GM12878 (cell line): ENCODE measurements around the gene RGS1.

Source experiments
- CBX3 ChIP-seq: fragments of 200-600 bp; sonication (generic); IDR thresholded peaks from 2 replicates; pipeline ENCODE4 v1.6.1; 2016; ENCODE audit warnings: low read depth, borderline replicate concordance
- ESRRA ChIP-seq: IDR thresholded peaks from 2 replicates; pipeline ENCODE4 v1.6.1; 2012; ENCODE audit warnings: mild to moderate bottlenecking, low read length, improper control_type of control experiment
- POLR2A ChIP-seq: IDR thresholded peaks from 2 replicates; pipeline ENCODE4 v1.6.1; 2011; ENCODE audit warnings: low read depth, mild to moderate bottlenecking, low read length
- SMC3 ChIP-seq: IDR thresholded peaks from 2 replicates; pipeline ENCODE4 v1.6.1; 2011; ENCODE audit warnings: low read length, improper control_type of control experiment, borderline replicate concordance
- SP1 ChIP-seq: IDR thresholded peaks from one replicate; pipeline ENCODE4 v1.6.1; 2011; ENCODE audit warnings: low read depth, low read length
- TF ChIP-seq, protein P1 (sequence below), 3 experiments: IDR thresholded peaks in 2 of 3; conservative IDR thresholded peaks in 1 of 3; 2 replicates each; pipeline ENCODE4 v1.5.1; 2011; ENCODE audit warnings: low read depth in 3 of 3, low read length in 3 of 3, mild to moderate bottlenecking in 3 of 3, control low read depth in 2 of 3, moderate library complexity in 2 of 3, inconsistent platforms in 1 of 3, mixed read lengths in 1 of 3; ENCODE audit not compliant: control insufficient read depth in 2 of 3, insufficient read depth in 1 of 3; ENCODE audit errors: extremely low read depth in 1 of 3
- TF ChIP-seq, protein P2 (sequence below): IDR thresholded peaks from 2 replicates; pipeline ENCODE4 v1.6.1; 2011; ENCODE audit warnings: mild to moderate bottlenecking, low read depth, low read length, moderate library complexity; ENCODE audit not compliant: insufficient replicate concordance
- TF ChIP-seq, protein P3 (sequence below): IDR thresholded peaks from 2 replicates; pipeline ENCODE4 v1.6.1; 2011; ENCODE audit warnings: low read depth, low read length, improper control_type of control experiment, borderline replicate concordance
- TF ChIP-seq, protein P4 (sequence below): IDR thresholded peaks from 2 replicates; pipeline ENCODE4 v1.6.1; 2012; ENCODE audit warnings: mild to moderate bottlenecking, low read depth, low read length
- TF ChIP-seq, protein P5 (sequence below): IDR thresholded peaks from 2 replicates; pipeline ENCODE4 v1.6.1; 2011; ENCODE audit warnings: borderline replicate concordance, low read depth, mild to moderate bottlenecking, moderate library complexity, mixed read lengths, low read length; ENCODE audit not compliant: insufficient read depth; ENCODE audit errors: extremely low read length
- TF ChIP-seq, protein P6 (sequence below): IDR thresholded peaks from 2 replicates; pipeline ENCODE4 v1.6.1; 2012; ENCODE audit warnings: low read depth, low read length, improper control_type of control experiment

DNA sequence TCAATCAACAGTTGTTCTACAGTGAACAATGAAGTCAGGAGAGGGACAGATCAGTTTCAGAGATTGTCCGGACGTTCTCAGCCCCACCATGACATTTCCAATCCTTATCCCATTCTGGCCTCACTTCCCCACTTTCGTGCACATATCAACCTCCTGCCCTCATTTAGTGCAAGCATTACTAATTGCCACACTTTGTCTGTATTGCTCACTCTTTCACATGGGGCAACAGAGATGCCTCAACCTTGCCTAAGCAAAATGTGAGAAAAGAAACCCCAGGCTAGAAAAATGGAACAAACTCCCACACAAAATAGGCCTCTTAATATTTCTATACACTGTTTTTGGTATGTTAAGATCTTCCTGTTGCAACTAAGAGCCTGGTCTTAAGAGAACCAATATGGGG is 8.9 kb upstream of the RGS1 start:
- TF ChIP-seq, protein P1, sequence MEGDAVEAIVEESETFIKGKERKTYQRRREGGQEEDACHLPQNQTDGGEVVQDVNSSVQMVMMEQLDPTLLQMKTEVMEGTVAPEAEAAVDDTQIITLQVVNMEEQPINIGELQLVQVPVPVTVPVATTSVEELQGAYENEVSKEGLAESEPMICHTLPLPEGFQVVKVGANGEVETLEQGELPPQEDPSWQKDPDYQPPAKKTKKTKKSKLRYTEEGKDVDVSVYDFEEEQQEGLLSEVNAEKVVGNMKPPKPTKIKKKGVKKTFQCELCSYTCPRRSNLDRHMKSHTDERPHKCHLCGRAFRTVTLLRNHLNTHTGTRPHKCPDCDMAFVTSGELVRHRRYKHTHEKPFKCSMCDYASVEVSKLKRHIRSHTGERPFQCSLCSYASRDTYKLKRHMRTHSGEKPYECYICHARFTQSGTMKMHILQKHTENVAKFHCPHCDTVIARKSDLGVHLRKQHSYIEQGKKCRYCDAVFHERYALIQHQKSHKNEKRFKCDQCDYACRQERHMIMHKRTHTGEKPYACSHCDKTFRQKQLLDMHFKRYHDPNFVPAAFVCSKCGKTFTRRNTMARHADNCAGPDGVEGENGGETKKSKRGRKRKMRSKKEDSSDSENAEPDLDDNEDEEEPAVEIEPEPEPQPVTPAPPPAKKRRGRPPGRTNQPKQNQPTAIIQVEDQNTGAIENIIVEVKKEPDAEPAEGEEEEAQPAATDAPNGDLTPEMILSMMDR (IDR thresholded peaks at IDR 0.05 in 2 of 3, conservative IDR thresholded peaks at IDR 0.05 in 1 of 3; ENCODE audit: control insufficient read depth in 2 of 3, extremely low read depth in 1 of 3, insufficient read depth in 1 of 3, low read depth in 3 of 3, low read length in 3 of 3): no peak
- TF ChIP-seq SMC3 (no peak), ESRRA (no peak), SP1 (no peak), CBX3 (no peak), POLR2A (no peak)
- TF ChIP-seq, protein P2, sequence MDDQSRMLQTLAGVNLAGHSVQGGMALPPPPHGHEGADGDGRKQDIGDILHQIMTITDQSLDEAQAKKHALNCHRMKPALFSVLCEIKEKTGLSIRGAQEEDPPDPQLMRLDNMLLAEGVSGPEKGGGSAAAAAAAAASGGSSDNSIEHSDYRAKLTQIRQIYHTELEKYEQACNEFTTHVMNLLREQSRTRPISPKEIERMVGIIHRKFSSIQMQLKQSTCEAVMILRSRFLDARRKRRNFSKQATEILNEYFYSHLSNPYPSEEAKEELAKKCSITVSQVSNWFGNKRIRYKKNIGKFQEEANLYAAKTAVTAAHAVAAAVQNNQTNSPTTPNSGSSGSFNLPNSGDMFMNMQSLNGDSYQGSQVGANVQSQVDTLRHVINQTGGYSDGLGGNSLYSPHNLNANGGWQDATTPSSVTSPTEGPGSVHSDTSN: no peak
- TF ChIP-seq, protein P3, sequence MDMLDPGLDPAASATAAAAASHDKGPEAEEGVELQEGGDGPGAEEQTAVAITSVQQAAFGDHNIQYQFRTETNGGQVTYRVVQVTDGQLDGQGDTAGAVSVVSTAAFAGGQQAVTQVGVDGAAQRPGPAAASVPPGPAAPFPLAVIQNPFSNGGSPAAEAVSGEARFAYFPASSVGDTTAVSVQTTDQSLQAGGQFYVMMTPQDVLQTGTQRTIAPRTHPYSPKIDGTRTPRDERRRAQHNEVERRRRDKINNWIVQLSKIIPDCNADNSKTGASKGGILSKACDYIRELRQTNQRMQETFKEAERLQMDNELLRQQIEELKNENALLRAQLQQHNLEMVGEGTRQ: no peak
- TF ChIP-seq, protein P4, sequence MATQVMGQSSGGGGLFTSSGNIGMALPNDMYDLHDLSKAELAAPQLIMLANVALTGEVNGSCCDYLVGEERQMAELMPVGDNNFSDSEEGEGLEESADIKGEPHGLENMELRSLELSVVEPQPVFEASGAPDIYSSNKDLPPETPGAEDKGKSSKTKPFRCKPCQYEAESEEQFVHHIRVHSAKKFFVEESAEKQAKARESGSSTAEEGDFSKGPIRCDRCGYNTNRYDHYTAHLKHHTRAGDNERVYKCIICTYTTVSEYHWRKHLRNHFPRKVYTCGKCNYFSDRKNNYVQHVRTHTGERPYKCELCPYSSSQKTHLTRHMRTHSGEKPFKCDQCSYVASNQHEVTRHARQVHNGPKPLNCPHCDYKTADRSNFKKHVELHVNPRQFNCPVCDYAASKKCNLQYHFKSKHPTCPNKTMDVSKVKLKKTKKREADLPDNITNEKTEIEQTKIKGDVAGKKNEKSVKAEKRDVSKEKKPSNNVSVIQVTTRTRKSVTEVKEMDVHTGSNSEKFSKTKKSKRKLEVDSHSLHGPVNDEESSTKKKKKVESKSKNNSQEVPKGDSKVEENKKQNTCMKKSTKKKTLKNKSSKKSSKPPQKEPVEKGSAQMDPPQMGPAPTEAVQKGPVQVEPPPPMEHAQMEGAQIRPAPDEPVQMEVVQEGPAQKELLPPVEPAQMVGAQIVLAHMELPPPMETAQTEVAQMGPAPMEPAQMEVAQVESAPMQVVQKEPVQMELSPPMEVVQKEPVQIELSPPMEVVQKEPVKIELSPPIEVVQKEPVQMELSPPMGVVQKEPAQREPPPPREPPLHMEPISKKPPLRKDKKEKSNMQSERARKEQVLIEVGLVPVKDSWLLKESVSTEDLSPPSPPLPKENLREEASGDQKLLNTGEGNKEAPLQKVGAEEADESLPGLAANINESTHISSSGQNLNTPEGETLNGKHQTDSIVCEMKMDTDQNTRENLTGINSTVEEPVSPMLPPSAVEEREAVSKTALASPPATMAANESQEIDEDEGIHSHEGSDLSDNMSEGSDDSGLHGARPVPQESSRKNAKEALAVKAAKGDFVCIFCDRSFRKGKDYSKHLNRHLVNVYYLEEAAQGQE: no peak
- TF ChIP-seq, protein P5, sequence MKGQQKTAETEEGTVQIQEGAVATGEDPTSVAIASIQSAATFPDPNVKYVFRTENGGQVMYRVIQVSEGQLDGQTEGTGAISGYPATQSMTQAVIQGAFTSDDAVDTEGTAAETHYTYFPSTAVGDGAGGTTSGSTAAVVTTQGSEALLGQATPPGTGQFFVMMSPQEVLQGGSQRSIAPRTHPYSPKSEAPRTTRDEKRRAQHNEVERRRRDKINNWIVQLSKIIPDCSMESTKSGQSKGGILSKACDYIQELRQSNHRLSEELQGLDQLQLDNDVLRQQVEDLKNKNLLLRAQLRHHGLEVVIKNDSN: no peak
- TF ChIP-seq, protein P6, sequence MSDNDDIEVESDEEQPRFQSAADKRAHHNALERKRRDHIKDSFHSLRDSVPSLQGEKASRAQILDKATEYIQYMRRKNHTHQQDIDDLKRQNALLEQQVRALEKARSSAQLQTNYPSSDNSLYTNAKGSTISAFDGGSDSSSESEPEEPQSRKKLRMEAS: no peak
